GM21360 (cell line): ENCODE data around the gene PDLIM1.

Source experiments
- ATAC-seq: cut with Tn5 transposase; IDR thresholded peaks from one replicate; pipeline ENCODE4 v1.9.1; 2021; ENCODE audit warnings: mild to moderate bottlenecking, moderate library complexity; ENCODE audit not compliant: unreplicated experiment

The PDLIM1 gene

GRCh38 chr10:95289921-95290421 lies 832 bp downstream of the PDLIM1 start:
- ATAC-seq = no peak

DNA sequence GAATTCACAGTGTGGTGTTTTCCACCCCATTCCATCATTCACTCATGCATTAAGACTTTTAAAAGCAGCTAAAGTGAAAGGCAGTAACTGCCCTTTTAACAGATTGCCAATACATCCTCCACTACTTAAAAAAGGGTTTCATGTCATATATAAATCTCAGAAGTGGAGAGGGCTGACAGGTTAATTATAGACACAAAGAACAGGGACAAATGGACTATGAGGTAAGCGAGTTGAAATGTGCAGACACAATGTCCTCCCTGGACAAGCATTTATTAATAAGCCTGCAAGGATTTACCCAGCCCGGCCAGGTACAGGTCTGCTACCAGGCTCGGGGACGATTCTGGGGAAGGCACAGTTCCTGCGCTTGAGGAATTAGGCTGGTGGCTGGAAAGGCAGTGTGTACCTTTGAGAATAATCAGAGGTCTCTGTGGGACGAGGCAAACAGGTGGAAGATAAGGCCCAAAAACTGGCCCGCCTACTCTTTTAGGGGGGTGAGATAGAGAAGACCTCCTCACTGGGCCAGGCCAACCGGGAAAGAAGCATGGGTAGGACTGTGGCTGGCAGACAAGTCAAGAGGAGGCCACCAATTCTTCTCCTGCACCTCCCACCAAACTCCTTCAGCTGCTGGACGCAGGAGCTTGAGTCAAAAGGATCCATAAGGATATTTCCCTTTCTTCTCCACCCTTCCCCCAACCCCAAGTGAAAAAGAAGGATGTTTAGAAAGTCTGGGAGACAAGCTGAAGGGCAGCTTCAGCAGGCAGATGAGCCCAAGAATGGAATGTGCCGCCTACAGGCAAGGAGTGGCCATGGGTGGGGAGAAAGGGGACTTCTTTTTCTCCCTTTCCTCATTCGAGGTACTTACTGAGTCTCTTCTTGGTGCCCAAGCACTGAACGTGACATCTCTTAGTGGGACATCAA lies 1.5 kb downstream of the PDLIM1 start:
- ATAC-seq = no peak

- ATAC-seq = no peak
Measured at GRCh38 chr10:95288303-95288702, 2.5 kb downstream of the PDLIM1 start.

DNA sequence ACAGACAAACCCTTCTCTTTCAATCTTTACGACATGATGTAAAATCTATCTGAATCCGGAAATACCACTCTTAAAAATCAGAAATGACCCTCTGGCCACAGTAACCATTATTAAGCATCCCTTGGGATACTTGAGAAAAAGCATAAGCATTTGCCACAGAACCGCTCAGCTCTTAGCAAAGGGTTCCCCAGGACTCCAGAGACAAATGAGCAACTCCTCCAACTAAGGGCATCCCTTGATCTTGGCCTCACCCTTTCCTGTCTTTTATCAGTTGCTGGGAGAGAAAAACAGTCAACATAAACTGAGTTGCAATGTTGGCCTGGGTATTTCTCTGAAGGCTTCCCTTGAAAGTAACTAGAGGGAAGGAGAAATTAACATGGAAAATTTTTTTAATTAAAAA lies 3.5 kb downstream of the PDLIM1 start:
- ATAC-seq = no peak

GRCh38 chr10:95286707-95287106 lies 4.1 kb downstream of the PDLIM1 start:
- ATAC-seq = no peak

- no peak for ATAC-seq
Measured at GRCh38 chr10:95285556-95285955, 5.2 kb downstream of the PDLIM1 start.

DNA sequence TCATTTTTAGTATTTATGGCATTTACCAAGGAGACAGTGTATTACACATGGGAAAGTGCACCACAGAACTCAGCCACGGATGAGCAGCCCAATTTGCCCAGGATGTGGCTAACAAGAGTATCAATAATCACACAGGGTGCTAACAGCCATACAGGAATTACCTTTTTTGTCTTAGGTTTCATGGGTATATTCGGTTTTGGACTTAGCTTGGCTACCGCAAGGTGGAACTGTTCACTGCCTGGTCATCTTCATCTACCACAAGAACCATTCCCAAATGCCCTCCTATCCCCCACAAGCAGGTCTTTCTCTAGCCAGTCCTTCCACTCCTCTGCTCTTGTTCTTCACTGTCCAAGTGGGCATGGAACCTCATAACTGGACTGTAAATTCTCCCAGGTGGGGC lies 6.0 kb downstream of the PDLIM1 start:
- ATAC-seq = no peak

GRCh38 chr10:95282107-95282506 lies 8.7 kb downstream of the PDLIM1 start:
- ATAC-seq = no peak

DNA sequence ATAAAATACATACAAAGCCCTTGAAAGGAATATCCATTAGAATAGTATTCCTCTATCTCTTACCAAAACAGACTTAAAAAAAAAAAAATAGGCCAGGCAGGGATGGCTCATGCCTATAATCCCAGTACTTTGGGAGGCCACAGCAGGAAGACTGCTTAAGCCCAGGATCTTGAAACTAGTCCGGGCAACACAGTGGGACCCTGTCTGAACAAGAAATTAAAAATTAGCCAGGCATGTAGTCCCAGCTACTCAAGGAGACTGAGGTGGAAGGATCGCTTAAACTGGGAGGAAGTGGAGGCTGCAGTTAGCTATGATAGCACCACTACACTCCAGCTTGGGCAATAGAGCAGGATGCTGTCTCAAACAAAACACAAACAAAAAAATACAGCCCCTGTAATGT lies 9.6 kb downstream of the PDLIM1 start:
- no peak for ATAC-seq

GRCh38 chr10:95280637-95281036 lies 10.2 kb downstream of the PDLIM1 start:
- no peak for ATAC-seq

DNA sequence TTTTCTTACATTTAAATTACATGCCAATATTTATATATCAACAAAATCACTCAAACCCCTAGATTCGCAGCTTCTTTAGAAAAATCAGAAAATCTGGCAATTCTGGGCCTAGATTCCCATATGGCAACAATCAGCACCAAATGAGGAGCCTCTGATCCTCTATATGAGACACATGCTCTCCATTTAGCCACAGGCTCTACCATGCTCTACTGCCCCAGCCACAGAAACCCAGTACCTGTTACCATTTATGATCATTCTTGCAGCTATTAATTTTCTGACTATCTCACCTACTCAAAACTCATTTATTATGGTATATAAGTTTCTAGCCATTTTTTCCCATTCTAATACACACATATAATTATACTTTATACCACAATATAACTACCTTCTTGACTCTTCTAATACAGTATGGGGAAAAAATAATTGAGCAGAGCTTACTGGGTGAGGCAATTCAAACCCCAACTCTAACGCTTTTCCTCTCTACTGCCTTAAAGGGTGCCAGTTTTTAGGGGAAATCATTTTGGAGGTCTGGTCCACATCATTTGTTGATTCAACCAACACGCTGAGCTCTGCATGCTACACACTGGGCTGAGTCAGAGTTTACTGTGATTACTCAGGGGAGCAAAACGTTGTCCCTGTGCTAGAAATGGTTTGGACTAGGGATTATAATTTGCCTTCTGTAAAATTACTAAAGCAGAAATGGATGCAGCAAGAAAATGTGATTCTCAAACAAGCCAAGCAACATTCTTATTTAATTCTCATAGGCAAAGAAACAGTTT lies 11.6 kb downstream of the PDLIM1 start:
- ATAC-seq = no peak

DNA sequence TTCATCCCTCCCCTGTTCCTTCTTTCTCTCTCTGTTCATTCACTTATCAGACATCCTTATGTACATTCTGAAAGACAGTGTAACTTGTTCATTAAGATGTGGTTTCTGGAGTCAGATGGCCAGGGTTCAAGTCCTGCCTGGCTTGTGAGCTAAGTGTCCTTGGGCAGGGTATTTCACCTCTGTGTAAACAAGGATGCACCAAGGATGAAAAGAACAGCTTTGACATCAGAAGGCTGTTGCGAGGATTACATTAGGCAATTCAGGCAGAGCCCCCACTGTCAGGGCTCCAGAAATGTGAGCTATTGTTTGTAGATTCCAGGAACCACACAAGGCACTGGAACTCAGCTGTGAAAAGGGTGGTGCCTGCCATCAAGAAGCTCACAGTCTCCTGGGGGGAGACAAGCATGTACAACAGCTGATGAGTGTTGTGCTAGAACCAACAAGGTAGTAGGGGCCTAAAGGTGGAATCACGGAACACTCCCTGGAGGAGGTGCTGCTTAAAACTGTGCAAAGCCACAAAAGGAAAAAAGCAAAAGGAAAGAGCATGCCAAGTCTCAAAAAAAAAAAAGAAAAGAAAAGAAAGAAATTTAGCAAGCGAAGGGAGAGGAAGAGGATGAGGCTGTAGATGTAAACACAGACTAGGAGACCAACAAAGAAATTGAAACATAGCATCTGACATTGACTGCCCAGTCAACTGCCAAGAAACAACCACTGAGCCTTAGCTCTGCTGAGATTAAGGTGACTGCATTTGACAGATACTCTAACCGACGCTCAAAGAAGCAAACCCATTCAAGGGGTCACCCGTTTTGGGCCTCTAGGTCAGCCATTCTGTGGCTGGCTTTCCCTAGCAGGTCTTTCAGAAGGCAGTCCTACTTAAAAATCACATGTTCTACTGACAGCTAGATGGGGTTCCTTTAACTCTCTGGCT lies 12.5 kb downstream of the PDLIM1 start:
- no peak for ATAC-seq

DNA sequence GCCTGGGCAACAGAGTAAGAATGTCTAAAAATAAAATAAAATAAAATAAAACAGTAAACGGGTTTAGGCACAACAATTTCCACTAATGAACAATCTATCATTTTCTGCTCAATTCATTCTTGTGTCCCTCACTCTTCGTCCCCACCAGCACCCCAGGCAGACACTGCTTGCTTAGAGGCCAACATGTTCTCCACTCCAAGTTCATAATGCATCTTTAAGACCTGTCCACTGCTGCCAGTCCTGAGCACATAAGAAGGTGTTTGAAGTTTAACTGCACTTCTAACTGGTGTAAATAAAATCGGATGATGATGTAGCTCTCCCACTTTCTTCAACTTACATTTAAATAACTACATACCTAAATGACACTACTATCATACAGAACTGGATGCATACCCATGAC lies 13.2 kb downstream of the PDLIM1 start:
- no peak for ATAC-seq

- ATAC-seq = no peak
Measured at GRCh38 chr10:95277201-95277570, 13.6 kb downstream of the PDLIM1 start.

DNA sequence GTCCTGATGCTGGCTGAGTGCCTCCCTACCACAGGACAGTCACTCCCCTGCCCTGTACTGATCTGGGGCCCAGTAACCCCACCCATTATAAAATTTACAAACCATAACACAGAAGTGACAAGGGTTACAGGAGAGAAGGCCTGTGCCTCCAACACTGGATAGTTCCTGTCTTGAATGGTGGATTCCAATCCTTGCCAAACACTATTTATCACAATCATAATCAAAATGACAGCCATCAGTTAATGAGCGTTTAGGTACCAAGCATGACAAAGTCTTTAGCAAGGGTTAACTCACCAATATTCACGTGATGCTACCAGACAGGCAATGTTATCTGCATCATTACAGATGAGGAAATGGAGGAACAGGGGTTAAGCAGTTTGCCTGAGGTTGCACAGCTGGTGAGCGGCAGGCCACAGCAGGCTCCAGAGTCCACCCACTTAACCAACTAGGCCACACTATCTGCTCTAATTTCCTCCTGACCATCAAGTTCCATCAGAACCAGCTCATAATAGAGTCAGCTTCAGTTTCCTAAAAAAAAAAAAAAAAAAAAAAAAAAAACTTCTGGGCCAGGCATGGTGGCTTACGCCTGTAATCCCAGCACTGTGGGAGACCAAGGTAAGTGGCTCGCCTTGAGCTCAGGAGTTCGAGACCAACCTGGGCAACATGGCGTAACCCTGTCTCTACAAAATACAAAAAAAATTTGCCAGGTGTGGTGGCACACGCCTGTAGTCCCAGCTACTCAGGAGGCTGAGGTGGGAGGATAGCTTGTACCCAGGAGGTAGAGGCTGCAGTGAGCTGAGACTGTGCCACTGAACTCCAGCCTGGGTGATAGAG lies 14.2 kb downstream of the PDLIM1 start:
- ATAC-seq = no peak

- no peak for ATAC-seq
Measured at GRCh38 chr10:95275726-95276366, 15.0 kb downstream of the PDLIM1 start.

- ATAC-seq = no peak
Measured at GRCh38 chr10:95273393-95274312, 17.1 kb downstream of the PDLIM1 start.

DNA sequence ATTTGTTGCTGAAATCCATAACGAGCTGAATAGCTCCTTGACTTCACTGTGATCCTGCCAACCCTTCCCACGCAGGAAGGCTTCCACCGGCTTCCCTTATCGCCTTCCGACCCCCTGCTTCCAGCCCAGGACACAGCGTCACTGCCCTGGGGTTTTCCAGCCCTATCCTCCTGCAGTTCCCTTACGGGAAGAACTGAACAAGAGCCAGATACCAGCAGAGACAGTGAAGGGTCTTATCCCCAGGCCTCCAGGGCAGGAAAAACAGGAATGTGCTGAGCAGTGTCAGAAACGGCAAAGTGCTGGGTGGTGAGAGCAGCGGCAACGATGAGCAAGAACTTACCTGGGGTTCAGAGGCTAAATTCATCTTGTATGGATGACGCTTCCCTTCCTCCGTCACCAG lies 22.4 kb downstream of the PDLIM1 start:
- no peak for ATAC-seq
